ENCODE measurements around the gene ARG1. TPM values are rescaled to one million over a fixed set of nuclear protein-coding genes. Genes with fewer than 3 reads are reported as not detected.

ARG1 gene
- not detected for total RNA-seq

DNA sequence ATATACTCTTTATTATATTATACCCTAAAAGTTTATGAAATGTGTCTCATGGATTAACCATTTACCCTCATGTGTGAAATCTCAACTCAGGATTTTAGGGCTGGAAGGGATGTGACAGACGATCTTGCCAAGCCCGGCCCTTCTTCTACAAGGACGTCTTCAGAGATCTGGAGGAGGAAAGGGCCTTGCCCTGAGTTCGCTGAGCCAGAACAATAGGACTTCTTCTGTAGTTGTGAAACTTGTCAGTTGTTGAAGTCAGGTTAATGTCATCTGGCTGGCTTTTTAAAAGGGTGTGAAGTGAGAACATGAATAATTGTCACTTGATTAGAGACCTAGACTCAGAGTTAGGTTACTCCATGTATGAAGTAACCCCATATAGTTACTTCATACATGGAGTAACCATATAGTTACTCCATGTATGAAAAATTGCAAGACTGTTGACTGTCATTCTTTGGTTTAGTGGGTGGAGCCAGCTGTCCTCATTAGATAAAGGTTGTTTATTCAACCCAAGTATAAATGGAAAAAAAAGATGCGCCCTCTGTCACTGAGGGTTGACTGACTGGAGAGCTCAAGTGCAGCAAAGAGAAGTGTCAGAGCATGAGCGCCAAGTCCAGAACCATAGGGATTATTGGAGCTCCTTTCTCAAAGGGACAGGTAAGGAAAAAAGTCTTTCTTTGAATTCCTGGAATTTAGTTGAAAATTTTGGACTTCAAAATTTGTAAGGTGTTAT lies at the start of gene ARG1:
Gene ARG1 (plus strand): TSS at position 541 of the 730 bp plus-strand sequence. CDS start 57 bp downstream, at position 598.

GRCh38 chr6:131627724-131628682 lies 55.0 kb downstream of the ARG1 start, which contains the start of gene MED23:
Gene MED23, minus strand, starts transcription at chr6:131628242. Its CDS starts 193 bp downstream, at chr6:131628049.

Other genes starting within 250 kb of the ARG1 start
- 81.1 TPM for gene MED23, start 55.0 kb downstream of the ARG1 start, total RNA-seq
- 0.63 TPM for gene ENPP3, start 64.1 kb downstream of the ARG1 start, total RNA-seq
- gene OR2A4, start 128.2 kb downstream of the ARG1 start, total RNA-seq: not detected
- not detected for gene CTAGE9, start 137.8 kb downstream of the ARG1 start, total RNA-seq
- 1.6 TPM for gene ENPP1, start 234.8 kb downstream of the ARG1 start, total RNA-seq